ENCODE results near the gene HYOU1. TPM values are rescaled to one million over a fixed set of nuclear protein-coding genes. Genes with fewer than 3 reads are reported as not detected.

Gene HYOU1
- total RNA-seq, 1 donor from 2014 or later: 122 TPM

DNA sequence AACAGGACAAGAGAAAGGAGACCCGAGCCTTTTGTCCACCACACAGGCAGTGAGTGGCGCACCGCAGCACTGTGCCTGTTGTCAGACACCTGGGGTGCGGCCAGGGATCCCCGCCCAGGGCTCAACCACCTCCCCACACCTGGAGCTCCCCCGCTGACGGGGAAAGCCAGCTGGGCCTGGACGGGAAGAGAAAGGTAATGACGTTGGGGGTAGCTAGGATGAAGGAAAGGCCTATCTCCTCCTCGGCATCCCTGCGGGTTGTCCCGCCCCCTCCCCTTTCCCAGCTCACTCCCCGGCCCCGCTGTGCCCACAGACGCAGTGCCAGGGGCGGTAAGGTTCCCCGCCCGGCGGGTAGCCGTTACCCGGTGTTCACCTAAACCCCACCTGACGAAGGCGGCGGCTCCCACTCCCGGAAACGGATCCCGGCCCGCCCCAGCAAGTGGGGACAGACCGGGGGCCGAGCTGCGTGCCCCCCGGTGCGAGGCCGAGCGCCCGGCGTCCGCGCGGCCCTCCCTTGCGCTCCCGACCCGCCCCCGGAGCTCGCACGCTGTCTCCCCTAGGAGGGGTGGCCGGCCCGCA is 495 bp downstream of the HYOU1 start:
- ChIA-PET CTCF (interaction anchor here (0.7 to 2.1 kb wide), 3 partner anchors 11 to 46 kb away, joined by 3 to 9 read pairs (median 4); partner anchors contain the start of genes HMBS and VPS11), POLR2A (interaction anchor here (0.7 to 4.7 kb wide), 15 partner anchors 11 to 265 kb away, joined by 3 to 62 read pairs (median 7); partner anchors contain the start of genes C2CD2L, CBL, CENATAC and DPAGT1)
- Mint-ChIP-seq H3K9me3 (no peaks in the 10 kb centered on the region), H3K4me1 (peaks cover 47% of the 10 kb centered on the region), H3K36me3 (ENCODE audit: low read depth) (peaks cover 54% of the 10 kb centered on the region), H3K27me3 (no peaks in the 10 kb centered on the region), H3K27ac (peak overlapping the region; percentile 95), H3K4me3 (peak overlapping the region; percentile 96)
- TF ChIP-seq, protein P1, sequence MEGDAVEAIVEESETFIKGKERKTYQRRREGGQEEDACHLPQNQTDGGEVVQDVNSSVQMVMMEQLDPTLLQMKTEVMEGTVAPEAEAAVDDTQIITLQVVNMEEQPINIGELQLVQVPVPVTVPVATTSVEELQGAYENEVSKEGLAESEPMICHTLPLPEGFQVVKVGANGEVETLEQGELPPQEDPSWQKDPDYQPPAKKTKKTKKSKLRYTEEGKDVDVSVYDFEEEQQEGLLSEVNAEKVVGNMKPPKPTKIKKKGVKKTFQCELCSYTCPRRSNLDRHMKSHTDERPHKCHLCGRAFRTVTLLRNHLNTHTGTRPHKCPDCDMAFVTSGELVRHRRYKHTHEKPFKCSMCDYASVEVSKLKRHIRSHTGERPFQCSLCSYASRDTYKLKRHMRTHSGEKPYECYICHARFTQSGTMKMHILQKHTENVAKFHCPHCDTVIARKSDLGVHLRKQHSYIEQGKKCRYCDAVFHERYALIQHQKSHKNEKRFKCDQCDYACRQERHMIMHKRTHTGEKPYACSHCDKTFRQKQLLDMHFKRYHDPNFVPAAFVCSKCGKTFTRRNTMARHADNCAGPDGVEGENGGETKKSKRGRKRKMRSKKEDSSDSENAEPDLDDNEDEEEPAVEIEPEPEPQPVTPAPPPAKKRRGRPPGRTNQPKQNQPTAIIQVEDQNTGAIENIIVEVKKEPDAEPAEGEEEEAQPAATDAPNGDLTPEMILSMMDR (IDR thresholded peaks at IDR 0.05): no peak
- DNase-seq (no peak), ATAC-seq (ENCODE audit: low read depth) (peak; percentile 0)
- intact Hi-C loops (cut with micrococcal nuclease): loop anchor here (2.0 to 10.0 kb wide), 3 partner anchors 62 to 264 kb away; partner anchors contain the start of genes CENATAC and DDX6

DNA sequence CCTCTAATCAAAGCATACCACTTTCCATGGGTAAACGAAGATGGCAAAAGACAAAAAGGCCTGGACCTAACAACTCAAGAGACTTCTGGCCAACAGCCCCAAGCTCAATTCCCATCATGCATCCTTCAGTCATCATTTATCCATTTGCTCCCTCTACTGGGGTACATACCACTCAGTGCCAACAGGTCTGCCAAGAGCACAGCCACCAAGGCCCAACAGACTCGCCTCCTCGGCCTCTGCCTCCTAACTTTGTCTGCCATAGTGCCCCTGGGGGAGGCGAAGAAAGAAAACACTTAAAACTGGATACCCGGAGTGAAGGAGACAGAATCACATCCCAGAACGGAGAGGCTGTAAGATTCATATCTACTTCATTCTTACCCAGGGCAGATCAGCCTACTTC is 1.1 kb downstream of the HYOU1 start:
- no peak for ATAC-seq (ENCODE audit: low read depth)
- H3K9me3 Mint-ChIP-seq: no peaks in the 10 kb centered on the region
- intact Hi-C loops (cut with micrococcal nuclease): loop anchor here (2.0 to 10.0 kb wide), 3 partner anchors 61 to 264 kb away; partner anchors contain the start of genes CENATAC and DDX6
- ChIA-PET CTCF (interaction anchor here (1.3 to 2.1 kb wide), 2 partner anchors 12 to 29 kb away, joined by 4 to 9 read pairs; partner anchors contain the start of genes HMBS and VPS11), POLR2A (interaction anchor here (0.5 to 4.7 kb wide), 13 partner anchors 12 to 1958 kb away, joined by 3 to 62 read pairs (median 6); partner anchors contain the start of genes C2CD2L, CENATAC, DPAGT1 and HINFP)
- TF ChIP-seq, protein P1 (IDR thresholded peaks at IDR 0.05): no peak
- peaks cover 59% of the 10 kb centered on the region for H3K36me3 Mint-ChIP-seq (ENCODE audit: low read depth)
- H3K27ac Mint-ChIP-seq: peak overlapping the region; percentile 79
- no peaks in the 10 kb centered on the region for H3K27me3 Mint-ChIP-seq
- peaks cover 53% of the 10 kb centered on the region for H3K4me1 Mint-ChIP-seq
- DNase-seq: no peak
- H3K4me3 Mint-ChIP-seq: peak overlapping the region; percentile 96

DNA sequence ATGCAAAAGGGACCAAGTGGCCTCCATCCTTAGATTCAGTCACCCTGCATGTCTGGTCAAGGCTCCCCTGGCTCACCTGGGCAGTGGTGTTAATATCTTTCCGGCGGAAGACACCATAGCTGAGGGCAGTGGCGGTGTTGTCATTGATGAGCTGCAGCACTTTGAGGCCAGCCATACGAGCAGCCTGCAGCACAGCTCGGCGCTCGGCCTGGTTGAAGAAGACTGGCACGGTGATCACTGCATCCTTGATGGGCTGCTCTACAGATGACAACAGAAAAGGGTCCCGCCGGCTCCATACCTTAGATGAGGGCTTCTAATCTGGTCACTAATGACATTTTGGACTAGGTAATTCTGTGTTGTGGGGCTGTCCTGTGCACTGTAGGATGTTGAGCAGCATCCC is 2.6 kb downstream of the HYOU1 start:
- Mint-ChIP-seq H3K9me3 (no peaks in the 10 kb centered on the region), H3K27me3 (no peaks in the 10 kb centered on the region), H3K27ac (no peak overlapping the region), H3K4me1 (peaks cover 54% of the 10 kb centered on the region), H3K4me3 (no peak overlapping the region), H3K36me3 (ENCODE audit: low read depth) (peaks cover 72% of the 10 kb centered on the region)
- intact Hi-C loops (cut with micrococcal nuclease): loop anchor here (10.0 kb wide), 1 partner anchor 60 kb away; the partner anchor contains the start of gene CENATAC
- CTCF ChIA-PET: no interaction called here
- TF ChIP-seq, protein P1 (IDR thresholded peaks at IDR 0.05): no peak
- DNase-seq (no peak), ATAC-seq (ENCODE audit: low read depth) (no peak)
- POLR2A ChIA-PET: interaction anchor here (3.6 to 4.7 kb wide), 2 partner anchors 13 to 36 kb away, joined by 26 to 62 read pairs; partner anchors contain the start of genes RPS25, TRAPPC4 and VPS11

DNA sequence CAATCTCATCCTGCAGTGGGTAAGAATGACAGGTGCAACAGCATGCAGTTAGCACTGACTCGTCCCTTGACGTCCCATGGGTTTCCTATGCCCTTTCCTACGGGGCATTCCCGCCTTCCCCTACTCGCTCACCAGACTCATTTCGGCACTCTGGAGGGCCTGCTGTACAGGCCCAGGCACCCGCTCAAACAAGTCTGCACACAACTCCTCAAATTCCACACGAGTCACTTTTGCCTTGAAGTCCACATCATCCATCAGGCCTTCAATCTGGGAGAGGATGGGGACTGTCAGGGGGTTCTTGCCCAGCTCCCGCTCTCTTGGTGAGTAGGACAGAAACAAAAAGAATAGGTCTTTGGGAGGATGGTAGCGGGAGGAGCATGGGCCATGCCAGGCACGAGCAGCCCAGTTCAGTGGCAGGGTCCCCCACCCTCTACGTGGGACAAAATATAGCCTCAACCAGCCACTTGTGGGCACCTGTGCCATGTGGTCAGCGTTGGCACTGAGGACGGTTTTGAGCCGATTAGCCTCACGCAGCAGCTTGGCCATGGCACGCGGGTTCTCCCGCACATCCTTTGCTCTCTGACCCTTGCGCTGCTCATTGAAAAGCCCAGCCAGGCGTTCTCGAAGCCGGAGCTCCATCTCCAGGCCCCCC is 4.7 kb downstream of the HYOU1 start:
- ChIA-PET POLR2A (interaction anchor here (0.8 to 2.5 kb wide), 8 partner anchors 13 to 69 kb away, joined by 3 to 21 read pairs (median 4); partner anchors contain the start of genes C2CD2L, HINFP, RPS25 and TRAPPC4), CTCF (no interaction called here)
- peaks cover 90% of the 10 kb centered on the region for H3K36me3 Mint-ChIP-seq (ENCODE audit: low read depth)
- no peaks in the 10 kb centered on the region for H3K27me3 Mint-ChIP-seq
- no peaks in the 10 kb centered on the region for H3K9me3 Mint-ChIP-seq
- intact Hi-C loops (cut with micrococcal nuclease): loop anchor here (10.0 kb wide), 1 partner anchor 57 kb away; the partner anchor contains the start of gene CENATAC
- H3K4me3 Mint-ChIP-seq: peak overlapping the region; percentile 39
- DNase-seq (no peak), ATAC-seq (ENCODE audit: low read depth) (no peak)
- H3K4me1 Mint-ChIP-seq: peaks cover 42% of the 10 kb centered on the region
- TF ChIP-seq, protein P1 (IDR thresholded peaks at IDR 0.05): no peak
- peak overlapping the region; percentile 71 for H3K27ac Mint-ChIP-seq
